B cell (primary cell): Measurements from ENCODE around the gene LDLRAD3. TPM values are rescaled to one million over a fixed set of nuclear protein-coding genes. Genes with fewer than 3 reads are reported as not detected.

Experiments used
- ATAC-seq: fragments of 200-7000 bp; cut with Tn5 transposase; one replicate; pipeline ENCODE4 v1.10.0; 2021; ENCODE audit warnings: low read depth, mild to moderate bottlenecking, moderate number of reproducible peaks, moderate library complexity
- CTCF ChIA-PET: fragments of 350-600 bp; sonication (Branson Sonifier 250); formaldehyde crosslinking; loops from one replicate; lab custom pipeline; 2021; ENCODE audit warnings: antibody characterized with exemption, inconsistent platforms; lab: Charles Lee
- POLR2A ChIA-PET: fragments of 350-600 bp; sonication (Branson Sonifier 250); formaldehyde crosslinking; loops from one replicate; lab custom pipeline; 2021; ENCODE audit warnings: antibody characterized with exemption; lab: Charles Lee
- DNase-seq: peaks from one replicate; pipeline ENCODE4 v3.0.0; 2013
- H2AFZ ChIP-seq: 2 replicates; pipeline ENCODE4 v1.6.1; 2012; ENCODE audit warnings: mild to moderate bottlenecking, low read depth, low read length; ENCODE audit not compliant: insufficient read depth, poor library complexity, severe bottlenecking
- H3K27ac ChIP-seq, 2 donors: 1 replicate in 1 of 2; 2 replicates in 1 of 2; pipeline ENCODE4 v1.5.1; 2012 to 2013; ENCODE audit warnings: low read length in 2 of 2, mild to moderate bottlenecking in 2 of 2, moderate library complexity in 1 of 2
- H3K27me3 ChIP-seq, 4 experiments: fragments of 200-600 bp in 1 of 4; sonication (generic) in 1 of 4; replicated peaks in 1 of 4; 1 replicate in 2 of 4; 2 replicates in 2 of 4; pipeline versions ENCODE4 v1.6.1 to v1.7.0; 2013 to 2016; ENCODE audit warnings: low read length in 3 of 4, mild to moderate bottlenecking in 2 of 4, mixed read lengths in 1 of 4, moderate library complexity in 1 of 4; ENCODE audit not compliant: insufficient read depth in 4 of 4, control insufficient read depth in 3 of 4; ENCODE audit errors: control extremely low read depth in 1 of 4
- H3K36me3 ChIP-seq, 2 experiments: replicated peaks in 1 of 2; 1 replicate in 1 of 2; 2 replicates in 1 of 2; pipeline versions ENCODE4 v1.6.1 to v1.7.1; 2013; ENCODE audit warnings: low read length in 1 of 2; ENCODE audit not compliant: insufficient read depth in 2 of 2, control insufficient read depth in 1 of 2; ENCODE audit errors: control extremely low read depth in 1 of 2, extremely low read depth in 1 of 2
- H3K4me1 ChIP-seq, 2 donors: fragments of 200-600 bp in 1 of 2; sonication (generic) in 1 of 2; 1 replicate in 1 of 2; 2 replicates in 1 of 2; pipeline versions ENCODE4 v1.5.1 to v1.6.1; 2013 to 2017; ENCODE audit warnings: low read length in 2 of 2; ENCODE audit not compliant: control insufficient read depth in 2 of 2, insufficient read depth in 2 of 2
- H3K4me2 ChIP-seq: replicated peaks from 2 replicates; pipeline ENCODE3; 2012; ENCODE audit warnings: mild to moderate bottlenecking, low read depth, low read length; ENCODE audit not compliant: poor library complexity, severe bottlenecking
- H3K4me3 ChIP-seq, 5 experiments: fragments of 200-600 bp in 1 of 5; sonication (generic) in 1 of 5; 1 replicate in 3 of 5; 2 replicates in 2 of 5; pipeline versions ENCODE4 v1.5.1 to v1.7.0; 2011 to 2016; ENCODE audit warnings: low read length in 4 of 5, mild to moderate bottlenecking in 4 of 5, low read depth in 2 of 5, control low read depth in 1 of 5, moderate library complexity in 1 of 5; ENCODE audit not compliant: insufficient read depth in 1 of 5; ENCODE audit errors: control extremely low read depth in 1 of 5, extremely low read depth in 1 of 5
- H3K79me2 ChIP-seq: fragments of 200-600 bp; sonication (generic); one replicate; pipeline ENCODE4 v1.6.0; 2016; ENCODE audit warnings: low read length; ENCODE audit not compliant: control insufficient read depth, insufficient read depth
- H3K9ac ChIP-seq: fragments of 200-600 bp; sonication (generic); 2 replicates; pipeline ENCODE4 v1.6.1; 2017; ENCODE audit warnings: mild to moderate bottlenecking, low read length, moderate library complexity
- H3K9me3 ChIP-seq, 3 donors: one replicate each; pipeline versions ENCODE4 v1.6.1 to v1.7.1; 2013; ENCODE audit warnings: low read length in 2 of 3; ENCODE audit not compliant: control insufficient read depth in 2 of 3, insufficient read depth in 1 of 3; ENCODE audit errors: control extremely low read depth in 1 of 3
- H4K20me1 ChIP-seq: 2 replicates; pipeline ENCODE4 v1.6.0; 2012; ENCODE audit warnings: mild to moderate bottlenecking, low read length; ENCODE audit not compliant: insufficient read depth, control insufficient read depth, poor library complexity, severe bottlenecking
- H3K27ac Mint-ChIP-seq: one replicate; pipeline ENCODE4 v1.8.0; 2021; ENCODE audit warnings: mixed read lengths
- H3K27me3 Mint-ChIP-seq: one replicate; pipeline ENCODE4 v1.8.0; 2021; ENCODE audit warnings: mixed read lengths
- H3K4me1 Mint-ChIP-seq: one replicate; pipeline ENCODE4 v1.8.0; 2021; ENCODE audit warnings: mixed read lengths
- H3K4me3 Mint-ChIP-seq: one replicate; pipeline ENCODE4 v1.8.0; 2021; ENCODE audit warnings: mixed read lengths
- H3K9me3 Mint-ChIP-seq: one replicate; pipeline ENCODE4 v1.8.0; 2022; ENCODE audit warnings: mixed read lengths; ENCODE audit not compliant: insufficient read depth
- CTCF ChIP-seq: fragments of 200-600 bp; IDR thresholded peaks from one replicate; pipeline ENCODE4 v1.8.0; 2022; ENCODE audit warnings: antibody characterized with exemption, mild to moderate bottlenecking
- EZH2 ChIP-seq: IDR thresholded peaks from 2 replicates; pipeline ENCODE4 v1.6.1; 2012; ENCODE audit warnings: borderline replicate concordance, low read depth, mild to moderate bottlenecking, moderate library complexity, low read length; ENCODE audit not compliant: insufficient read depth, poor library complexity, severe bottlenecking
- WGBS: methylation state at CpG from one replicate; pipeline ENCODE4 v1.1.5; 2013; ENCODE audit warnings: missing lambda C conversion rate; ENCODE audit not compliant: insufficient coverage; 5-methylcytosine and 5-hydroxymethylcytosine counted together
- intact Hi-C: fragments of 100-400 bp; cut with micrococcal nuclease; formaldehyde crosslinking; loops from one replicate; pipeline ENCODE4 v1.10.0; 2022
- polyA plus RNA-seq: library from polyadenylated mRNA; depleted of rRNA; stranded (reverse); fragments of >200 nt; gene quantifications from 2 replicates; pipeline ENCODE4 v1.2.3, GENCODE V29; 2012
- total RNA-seq, 2 donors: library from RNA; stranded (reverse); fragments of 120-200 nt in 1 of 2; gene quantifications; 1 replicate in 1 of 2; 2 replicates in 1 of 2; pipeline versions ENCODE4 v1.2.3 to v1.2.4, GENCODE V29; 2013 to 2022

LDLRAD3 gene
- total and polyA plus RNA-seq, 2 donors (not counting 1 experiment from before 2014, with no cell fraction given) = 0.01 TPM; not detected in 1

- Histone ChIP-seq H3K27me3 (peaks cover 0 to 3% (median 0%) of the 10 kb centered on the region in 4 experiments), H3K36me3 (no peaks in the 10 kb centered on the region), H4K20me1 (no peaks in the 10 kb centered on the region), H3K9ac (no peak overlapping the region), H3K4me2 (no peak overlapping the region), H3K27ac (no peak overlapping the region), H3K9me3 (no peaks in the 10 kb centered on the region), H2AFZ (no peak overlapping the region), H3K79me2 (no peaks in the 10 kb centered on the region), H3K4me3 (no peak overlapping the region), H3K4me1 (no peaks in the 10 kb centered on the region)
- H3K27ac Mint-ChIP-seq = no peak overlapping the region
- TF ChIP-seq EZH2 (no peak), CTCF (no peak)
- ChIA-PET POLR2A (no interaction called here), CTCF (no interaction called here)
- H3K4me1 Mint-ChIP-seq = no peaks in the 10 kb centered on the region
- peaks cover 9% of the 10 kb centered on the region for H3K27me3 Mint-ChIP-seq
- intact Hi-C loops = no loop called here
- 100% methylated on average over 1 of the region's 2 CpGs for WGBS
- H3K4me3 Mint-ChIP-seq = no peak overlapping the region
- no peak for ATAC-seq
- DNase-seq = no peak
- H3K9me3 Mint-ChIP-seq = peaks cover 1% of the 10 kb centered on the region
These were observed 155.1 kb downstream of the LDLRAD3 start for GRCh38 chr11:36098853-36099375.

GRCh38 chr11:36101466-36101865, 157.6 kb downstream of the LDLRAD3 start:
- Mint-ChIP-seq H3K27ac (no peak overlapping the region), H3K4me3 (no peak overlapping the region), H3K27me3 (peaks cover 14% of the 10 kb centered on the region), H3K9me3 (peaks cover 1% of the 10 kb centered on the region), H3K4me1 (no peaks in the 10 kb centered on the region)
- H3K27me3 ChIP-seq = no peaks in the 10 kb centered on the region
- intact Hi-C loops = no loop called here
- ChIA-PET CTCF (no interaction called here), POLR2A (no interaction called here)
- no peaks in the 10 kb centered on the region for H4K20me1 ChIP-seq
- H3K9ac ChIP-seq = no peak overlapping the region
- no CpG with 5 or more reads among the region's 4 CpGs for WGBS
- ATAC-seq (no peak), DNase-seq (no peak)
- H3K27ac ChIP-seq = no peak overlapping the region
- no peaks in the 10 kb centered on the region for H3K36me3 ChIP-seq
- H3K4me3 ChIP-seq = no peak overlapping the region
- no peak overlapping the region for H3K4me2 ChIP-seq
- no peaks in the 10 kb centered on the region for H3K9me3 ChIP-seq
- no peaks in the 10 kb centered on the region for H3K4me1 ChIP-seq
- TF ChIP-seq CTCF = no peak
- TF ChIP-seq EZH2 = no peak
- H2AFZ ChIP-seq = no peak overlapping the region
- no peaks in the 10 kb centered on the region for H3K79me2 ChIP-seq
